Putamen (tissue), 1 donor: ENCODE measurements around the gene CENPT.
"Not testable (repeated sequence)": the region's sequence is repeated elsewhere in the genome, so short reads cannot be mapped to it uniquely, and the experiment has no call there.

Source experiments
- DNase-seq: peaks from one replicate; pipeline ENCODE4 v3.0.0-alpha.2; 2016; ENCODE audit warnings: low spot score

CENPT gene

GRCh38 chr16:67846320-67847063 lies 1.0 kb downstream of the CENPT start, which contains the start of gene NUTF2:
Gene NUTF2 (plus strand): TSS chr16:67846933. CDS start chr16:67865131, 18,198 bp downstream.
- DNase-seq, result peak; percentile 95

- no peak for DNase-seq
These were observed 1.5 kb downstream of the CENPT start for GRCh38 chr16:67846063-67846319.

- no peak for DNase-seq
These were observed 2.0 kb downstream of the CENPT start for GRCh38 chr16:67845291-67846062.

GRCh38 chr16:67844497-67844896 lies 3.0 kb downstream of the CENPT start:
- no peak for DNase-seq

- DNase-seq, result no peak
These were observed 4.1 kb downstream of the CENPT start for GRCh38 chr16:67843343-67843765.

- peak; percentile 69 for DNase-seq
These were observed 4.8 kb downstream of the CENPT start for GRCh38 chr16:67842509-67843342.

GRCh38 chr16:67841816-67842508 lies 5.5 kb downstream of the CENPT start, which contains the start of gene THAP11:
Gene THAP11 (plus strand): TSS chr16:67842320. CDS start chr16:67842555, 235 bp downstream.
- peak; percentile 95 for DNase-seq

- no peak for DNase-seq
These were observed 6.2 kb downstream of the CENPT start for GRCh38 chr16:67841198-67841815.

GRCh38 chr16:67837811-67838210 lies 9.7 kb downstream of the CENPT start:
- no peak for DNase-seq

GRCh38 chr16:67837190-67837589 lies 10.3 kb downstream of the CENPT start:
- not testable (repeated sequence) for DNase-seq

- DNase-seq, result no peak
These were observed 13.3 kb downstream of the CENPT start for GRCh38 chr16:67834242-67834614.

GRCh38 chr16:67833415-67834241 lies 13.9 kb downstream of the CENPT start:
- peak; percentile 88 for DNase-seq

- DNase-seq, result no peak
These were observed 14.5 kb downstream of the CENPT start for GRCh38 chr16:67833030-67833414.

GRCh38 chr16:67828651-67829050 lies 18.8 kb downstream of the CENPT start:
- DNase-seq, result no peak

GRCh38 chr16:67825906-67826305 lies 21.6 kb downstream of the CENPT start:
- no peak for DNase-seq

GRCh38 chr16:67825119-67825518 lies 22.4 kb downstream of the CENPT start:
- DNase-seq, result no peak

GRCh38 chr16:67822511-67822910 lies 25.0 kb downstream of the CENPT start:
- no peak for DNase-seq

GRCh38 chr16:67820608-67821259 lies 26.8 kb downstream of the CENPT start:
- DNase-seq, result no peak

GRCh38 chr16:67814567-67814966 lies 32.9 kb downstream of the CENPT start:
- DNase-seq, result no peak

GRCh38 chr16:67811899-67812298 lies 35.6 kb downstream of the CENPT start:
- DNase-seq, result no peak
